ENCODE results near the gene RPL36A.

DNA sequence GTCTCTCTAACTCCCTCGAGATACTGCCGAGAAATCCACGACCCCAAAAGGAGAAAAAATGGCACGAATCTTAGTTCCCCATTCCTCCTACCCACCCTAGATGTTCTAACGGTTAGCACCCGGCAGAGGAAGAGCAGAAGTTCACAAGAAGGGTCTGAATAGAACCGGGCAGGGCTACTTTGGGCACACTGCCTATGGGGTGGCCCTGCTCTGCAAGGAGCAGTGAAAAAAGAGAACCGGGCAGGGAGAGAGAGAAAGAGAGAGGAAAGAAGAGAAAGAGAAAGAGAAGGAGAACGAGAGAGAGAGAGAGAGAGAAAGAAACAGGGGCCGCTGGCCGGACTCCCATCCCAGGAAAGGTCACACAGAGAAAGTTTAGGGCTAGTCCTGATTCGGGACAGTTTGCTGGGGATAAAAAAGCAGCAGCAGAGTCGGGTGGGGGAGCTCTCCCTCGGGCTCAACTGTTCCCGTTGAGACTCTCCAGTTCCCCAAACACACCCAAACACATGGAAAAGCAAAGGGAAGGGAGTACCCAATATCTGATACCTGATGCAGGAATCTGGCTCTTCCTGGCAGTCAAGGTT lies 16.4 kb downstream of the RPL36A start:
- TF ChIP-seq CTCF (IDR thresholded peaks at IDR 0.05), result no peak
- no peak for TF ChIP-seq POLR2A (IDR thresholded peaks at IDR 0.05)
- no peak for TF ChIP-seq POLR2AphosphoS5 (IDR thresholded peaks at IDR 0.05)
